Chondrocyte (in vitro differentiated cells): ENCODE data around the gene MYL5. TPM values are rescaled to one million over a fixed set of nuclear protein-coding genes. Genes with fewer than 3 reads are reported as not detected.
"Not testable (repeated sequence)": the region's sequence is repeated elsewhere in the genome, so short reads cannot be mapped to it uniquely, and the experiment has no call there.

ENCODE experiments used
- DNase-seq: peaks from one replicate; pipeline ENCODE4 v3.0.0; 2021; ENCODE audit warnings: mixed read lengths, low spot score
- H3K27ac Mint-ChIP-seq: one replicate; pipeline ENCODE4 v1.8.0; 2021; ENCODE audit warnings: mild to moderate bottlenecking, moderate library complexity, mixed read lengths; ENCODE audit not compliant: unreplicated experiment
- H3K27me3 Mint-ChIP-seq: 2 replicates; pipeline ENCODE4 v1.8.0; 2021; ENCODE audit warnings: low read depth, mixed read lengths
- H3K36me3 Mint-ChIP-seq: 2 replicates; pipeline ENCODE4 v1.8.0; 2021; ENCODE audit warnings: low read depth, mixed read lengths
- H3K4me1 Mint-ChIP-seq: 2 replicates; pipeline ENCODE4 v1.8.0; 2021; ENCODE audit warnings: low read depth, mild to moderate bottlenecking, mixed read lengths
- H3K4me3 Mint-ChIP-seq: one replicate; pipeline ENCODE4 v1.8.0; 2021; ENCODE audit warnings: mild to moderate bottlenecking, moderate library complexity, mixed read lengths; ENCODE audit not compliant: unreplicated experiment
- H3K9me3 Mint-ChIP-seq: 2 replicates; pipeline ENCODE4 v1.8.0; 2021; ENCODE audit warnings: low read depth, mixed read lengths
- total RNA-seq: library from RNA; stranded (reverse); gene quantifications from 3 replicates; pipeline ENCODE4 v1.2.1, GENCODE V29; 2021
- TF ChIP-seq, protein P1 (sequence below): fragments of 200-600 bp; sonication (generic); IDR thresholded peaks from 2 replicates; pipeline ENCODE4 v1.5.0; 2021; ENCODE audit warnings: antibody characterized with exemption, mild to moderate bottlenecking, moderate library complexity

Gene MYL5
- total RNA-seq, 1 donor from 2014 or later = 22.8 TPM

DNA sequence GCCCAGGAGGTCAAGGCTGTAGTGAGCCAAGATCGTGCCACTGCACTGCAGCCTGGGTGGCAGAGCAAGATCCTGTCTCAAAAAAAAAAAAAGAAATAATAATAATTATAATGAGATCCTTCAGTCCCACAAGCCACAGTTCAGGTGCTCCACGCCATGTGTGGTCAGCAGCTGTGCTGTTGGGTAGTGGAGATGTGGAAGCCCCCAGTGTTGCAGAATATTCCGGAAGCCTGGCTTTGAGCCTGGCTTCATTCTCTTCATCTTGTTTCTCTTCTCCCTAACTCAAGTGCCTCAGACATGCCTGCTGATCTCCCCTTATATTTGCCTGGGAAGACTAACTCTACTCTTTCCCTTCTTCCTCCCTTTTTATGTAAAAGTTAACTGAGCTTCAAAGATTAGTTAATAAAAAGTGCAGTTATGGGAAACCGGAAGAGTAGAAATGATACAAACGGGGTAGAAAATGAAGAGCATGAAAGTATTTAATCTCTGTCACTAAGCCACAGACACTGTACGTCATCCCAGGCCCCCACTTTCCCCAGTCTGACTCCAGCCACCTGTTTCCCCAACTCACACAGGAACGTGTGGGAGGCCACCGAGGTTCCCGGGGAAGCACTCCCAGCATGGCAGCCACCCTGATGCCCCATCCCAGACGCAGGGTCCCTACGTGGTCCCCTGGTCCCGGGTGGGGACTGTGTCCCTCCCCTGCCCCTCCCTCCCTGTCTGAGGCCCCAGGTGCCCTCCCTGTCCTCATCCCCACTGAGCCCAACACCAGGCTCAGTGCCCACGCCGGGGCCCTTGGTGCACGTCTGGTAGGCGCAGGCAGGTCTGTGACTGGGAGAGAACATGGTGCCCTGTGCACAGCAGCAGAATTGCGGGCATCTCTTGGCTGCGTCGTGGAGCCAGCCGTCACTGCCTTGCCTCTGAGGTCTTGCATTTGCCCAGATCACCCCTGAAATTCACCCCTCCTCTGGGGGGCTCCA is 55.3 kb downstream of the MYL5 start:
- no peaks in the 10 kb centered on the region for H3K27me3 Mint-ChIP-seq
- H3K27ac Mint-ChIP-seq = no peak overlapping the region
- DNase-seq = no peak
- peaks cover 21% of the 10 kb centered on the region for H3K4me1 Mint-ChIP-seq
- TF ChIP-seq, protein P1, sequence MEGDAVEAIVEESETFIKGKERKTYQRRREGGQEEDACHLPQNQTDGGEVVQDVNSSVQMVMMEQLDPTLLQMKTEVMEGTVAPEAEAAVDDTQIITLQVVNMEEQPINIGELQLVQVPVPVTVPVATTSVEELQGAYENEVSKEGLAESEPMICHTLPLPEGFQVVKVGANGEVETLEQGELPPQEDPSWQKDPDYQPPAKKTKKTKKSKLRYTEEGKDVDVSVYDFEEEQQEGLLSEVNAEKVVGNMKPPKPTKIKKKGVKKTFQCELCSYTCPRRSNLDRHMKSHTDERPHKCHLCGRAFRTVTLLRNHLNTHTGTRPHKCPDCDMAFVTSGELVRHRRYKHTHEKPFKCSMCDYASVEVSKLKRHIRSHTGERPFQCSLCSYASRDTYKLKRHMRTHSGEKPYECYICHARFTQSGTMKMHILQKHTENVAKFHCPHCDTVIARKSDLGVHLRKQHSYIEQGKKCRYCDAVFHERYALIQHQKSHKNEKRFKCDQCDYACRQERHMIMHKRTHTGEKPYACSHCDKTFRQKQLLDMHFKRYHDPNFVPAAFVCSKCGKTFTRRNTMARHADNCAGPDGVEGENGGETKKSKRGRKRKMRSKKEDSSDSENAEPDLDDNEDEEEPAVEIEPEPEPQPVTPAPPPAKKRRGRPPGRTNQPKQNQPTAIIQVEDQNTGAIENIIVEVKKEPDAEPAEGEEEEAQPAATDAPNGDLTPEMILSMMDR = no peak
- H3K36me3 Mint-ChIP-seq = peaks cover 18% of the 10 kb centered on the region
- no peak overlapping the region for H3K4me3 Mint-ChIP-seq
- H3K9me3 Mint-ChIP-seq = no peaks in the 10 kb centered on the region

DNA sequence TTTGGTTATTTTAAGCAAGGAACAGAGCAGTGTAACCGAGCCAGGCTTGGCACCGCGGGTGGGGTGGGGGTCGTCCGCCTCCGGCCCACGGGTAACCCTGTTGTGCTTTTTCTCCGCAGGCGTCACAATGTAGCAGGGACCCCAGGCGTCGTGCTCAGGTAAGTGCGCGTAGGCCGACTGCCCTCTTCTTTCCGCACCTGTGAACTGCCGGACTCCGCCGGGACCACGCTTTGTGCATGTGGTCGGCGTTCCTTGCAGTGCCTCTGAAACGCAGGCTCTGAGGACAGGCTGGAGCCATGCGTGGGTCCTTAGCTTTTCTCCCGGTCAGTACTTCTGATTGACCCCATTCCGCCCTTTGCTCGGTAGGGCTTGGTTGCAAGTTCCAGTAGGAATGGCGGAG is 56.2 kb downstream of the MYL5 start:
- no peak overlapping the region for H3K4me3 Mint-ChIP-seq
- TF ChIP-seq, protein P1 = no peak
- peaks cover 21% of the 10 kb centered on the region for H3K4me1 Mint-ChIP-seq
- no peak for DNase-seq
- H3K27ac Mint-ChIP-seq = no peak overlapping the region
- H3K27me3 Mint-ChIP-seq = no peaks in the 10 kb centered on the region
- H3K36me3 Mint-ChIP-seq = peaks cover 21% of the 10 kb centered on the region
- H3K9me3 Mint-ChIP-seq = no peaks in the 10 kb centered on the region

DNA sequence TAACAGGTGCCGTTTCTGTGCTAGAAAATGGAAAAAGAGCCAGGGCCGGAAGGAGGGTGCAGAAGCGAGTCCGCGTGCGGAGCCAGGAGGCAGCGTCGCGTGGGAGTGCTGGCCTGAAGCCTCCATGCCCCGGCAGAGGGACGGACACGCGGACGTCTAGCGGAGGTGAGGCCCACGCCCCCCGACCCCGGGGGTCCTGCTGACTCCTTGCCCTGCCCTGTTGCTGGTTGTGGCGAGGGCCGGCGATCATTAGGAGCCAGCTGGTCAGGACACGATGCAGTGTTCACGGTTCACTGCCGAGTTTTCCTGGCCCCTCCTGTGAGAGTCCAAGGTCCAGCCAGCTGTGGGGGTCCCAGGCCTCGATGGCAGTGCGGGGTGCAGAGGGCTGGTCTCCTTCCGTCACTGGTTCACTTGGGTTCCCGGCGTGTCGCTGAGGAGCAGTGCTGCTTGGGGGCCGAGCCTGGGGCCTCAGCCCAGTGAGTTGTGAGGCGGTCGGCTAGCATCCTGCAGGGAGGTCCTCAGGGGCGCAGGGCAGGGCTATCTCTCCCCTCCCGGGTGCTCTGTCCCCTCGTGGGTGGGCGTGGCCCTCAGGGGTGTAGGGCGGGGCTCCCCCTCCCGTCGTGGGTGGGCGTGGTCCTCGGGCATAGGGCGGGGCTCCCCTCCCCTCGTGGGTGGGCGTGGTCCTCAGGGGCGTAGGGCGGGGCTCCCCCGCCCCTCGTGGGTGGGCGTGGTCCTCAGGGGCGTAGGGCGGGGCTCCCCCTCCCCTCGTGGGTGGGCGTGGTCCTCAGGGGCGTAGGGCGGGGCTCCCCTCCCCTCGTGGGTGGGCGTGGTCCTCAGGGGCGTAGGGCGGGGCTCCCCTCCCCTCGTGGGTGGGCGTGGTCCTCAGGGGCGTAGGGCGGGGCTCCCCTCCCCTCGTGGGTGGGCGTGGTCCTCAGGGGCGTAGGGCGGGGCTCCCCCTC is 56.9 kb downstream of the MYL5 start:
- peaks cover 23% of the 10 kb centered on the region for H3K36me3 Mint-ChIP-seq
- not testable (repeated sequence) for H3K27me3 Mint-ChIP-seq, H3K9me3 Mint-ChIP-seq, H3K4me3 Mint-ChIP-seq, H3K27ac Mint-ChIP-seq
- peak; percentile 92 for DNase-seq
- peaks cover 17% of the 10 kb centered on the region for H3K4me1 Mint-ChIP-seq

Other genes with a start within 250 kb of the MYL5 start
- gene ZNF721, start 175.4 kb upstream of the MYL5 start, total RNA-seq = 17.2 to 24.6 TPM (median 18.6 TPM) in 3 replicates
- gene PIGG, start 175.3 kb upstream of the MYL5 start, total RNA-seq = 48.8 to 67.1 TPM (median 55.2 TPM) in 3 replicates
- gene TMEM271, start 98.2 kb upstream of the MYL5 start, total RNA-seq = not detected in 3 replicates
- gene PDE6B, start 49.0 kb upstream of the MYL5 start, total RNA-seq = 0.46 to 2.3 TPM (median 2.3 TPM) in 3 replicates
- gene ATP5ME, start 266 bp upstream of the MYL5 start, total RNA-seq = 240 to 279 TPM (median 256 TPM) in 3 replicates
- 0.85 to 1.3 TPM (median 0.89 TPM) in 3 replicates for gene SLC49A3, start 14.6 kb downstream of the MYL5 start, total RNA-seq
- gene PCGF3, start 31.3 kb downstream of the MYL5 start, total RNA-seq = 54.1 to 60.8 TPM (median 55.4 TPM) in 3 replicates
- not detected in 3 replicates for gene CPLX1, start 151.6 kb downstream of the MYL5 start, total RNA-seq